Breast epithelium (tissue), 3 donors: Measurements from ENCODE around the gene ASPDH.

Experiments used
- CTCF ChIP-seq, 3 donors: fragments of 450-650 bp; IDR thresholded peaks; one replicate each; pipeline ENCODE4 v1.5.1; 2016 to 2017; ENCODE audit warnings: antibody characterized with exemption in 3 of 3, mild to moderate bottlenecking in 3 of 3, moderate library complexity in 3 of 3
- POLR2A ChIP-seq: fragments of 450-650 bp; IDR thresholded peaks from one replicate; pipeline ENCODE4 v1.6.1; 2016; ENCODE audit warnings: antibody characterized with exemption, mild to moderate bottlenecking, moderate library complexity
- POLR2AphosphoS5 ChIP-seq, 3 donors: sonication (generic); formaldehyde crosslinking; IDR thresholded peaks; one replicate each; pipeline ENCODE4 v1.6.1; 2017; ENCODE audit warnings: antibody characterized with exemption in 3 of 3

- TF ChIP-seq CTCF (IDR thresholded peaks at IDR 0.05): no peak
- no peak for TF ChIP-seq POLR2A
- TF ChIP-seq POLR2AphosphoS5 (IDR thresholded peaks at IDR 0.05): no peak
Observed at GRCh38 chr19:50512112-50512998, 1.4 kb downstream of the ASPDH start.
